AG09319 (cell line): ENCODE measurements around the gene DOCK4.

Experiments
- DNase-seq: peaks from one replicate; pipeline ENCODE4 v3.0.0-alpha.2; 2010; ENCODE audit warnings: low read depth; ENCODE audit errors: extremely low read depth
- TF ChIP-seq, protein P1 (sequence below): IDR thresholded peaks from 2 replicates; pipeline ENCODE4 v1.5.1; 2011; ENCODE audit warnings: low read depth, mild to moderate bottlenecking, inconsistent platforms, low read length, moderate library complexity

DOCK4 gene

DNA sequence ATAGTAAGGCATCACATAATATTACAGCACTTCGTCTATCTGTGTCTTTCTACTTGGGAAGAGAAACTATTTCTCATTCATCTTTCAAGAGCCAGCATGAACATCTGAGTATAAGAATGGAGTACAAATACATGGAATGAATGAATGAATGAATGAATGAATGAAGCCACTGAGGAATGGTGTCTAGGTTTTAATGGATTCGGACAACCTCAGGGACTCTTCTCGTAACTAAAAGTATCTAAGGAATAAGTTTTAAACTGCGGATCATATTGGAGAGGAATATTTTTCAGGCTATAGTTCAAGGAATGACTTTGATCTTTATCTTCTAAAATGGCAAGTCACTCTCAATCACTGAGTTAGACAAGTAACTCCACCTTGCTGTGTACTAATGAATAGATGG, 199.0 kb downstream of the DOCK4 start:
- TF ChIP-seq, protein P1, sequence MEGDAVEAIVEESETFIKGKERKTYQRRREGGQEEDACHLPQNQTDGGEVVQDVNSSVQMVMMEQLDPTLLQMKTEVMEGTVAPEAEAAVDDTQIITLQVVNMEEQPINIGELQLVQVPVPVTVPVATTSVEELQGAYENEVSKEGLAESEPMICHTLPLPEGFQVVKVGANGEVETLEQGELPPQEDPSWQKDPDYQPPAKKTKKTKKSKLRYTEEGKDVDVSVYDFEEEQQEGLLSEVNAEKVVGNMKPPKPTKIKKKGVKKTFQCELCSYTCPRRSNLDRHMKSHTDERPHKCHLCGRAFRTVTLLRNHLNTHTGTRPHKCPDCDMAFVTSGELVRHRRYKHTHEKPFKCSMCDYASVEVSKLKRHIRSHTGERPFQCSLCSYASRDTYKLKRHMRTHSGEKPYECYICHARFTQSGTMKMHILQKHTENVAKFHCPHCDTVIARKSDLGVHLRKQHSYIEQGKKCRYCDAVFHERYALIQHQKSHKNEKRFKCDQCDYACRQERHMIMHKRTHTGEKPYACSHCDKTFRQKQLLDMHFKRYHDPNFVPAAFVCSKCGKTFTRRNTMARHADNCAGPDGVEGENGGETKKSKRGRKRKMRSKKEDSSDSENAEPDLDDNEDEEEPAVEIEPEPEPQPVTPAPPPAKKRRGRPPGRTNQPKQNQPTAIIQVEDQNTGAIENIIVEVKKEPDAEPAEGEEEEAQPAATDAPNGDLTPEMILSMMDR, result no peak
- DNase-seq, result no peak

DNA sequence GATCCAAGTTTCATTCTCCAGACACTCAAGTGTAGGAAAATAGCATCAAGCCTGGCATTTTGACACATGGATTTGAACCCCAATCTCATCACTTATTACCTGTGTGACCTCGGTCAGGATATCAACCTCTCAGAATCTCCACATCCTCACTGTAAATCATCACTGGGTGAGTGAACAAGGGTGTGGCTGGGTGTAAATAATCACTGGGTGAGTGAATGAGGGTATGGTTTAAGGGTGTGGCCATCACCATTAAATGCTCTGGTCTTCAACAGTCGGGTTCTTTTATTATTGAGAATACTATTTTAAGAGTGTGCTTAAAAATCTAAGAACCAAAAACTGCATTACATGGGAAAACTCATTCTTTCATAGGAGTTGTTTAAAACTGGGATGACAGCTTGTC, 200.1 kb downstream of the DOCK4 start:
- TF ChIP-seq, protein P1, result no peak
- no peak for DNase-seq

DNA sequence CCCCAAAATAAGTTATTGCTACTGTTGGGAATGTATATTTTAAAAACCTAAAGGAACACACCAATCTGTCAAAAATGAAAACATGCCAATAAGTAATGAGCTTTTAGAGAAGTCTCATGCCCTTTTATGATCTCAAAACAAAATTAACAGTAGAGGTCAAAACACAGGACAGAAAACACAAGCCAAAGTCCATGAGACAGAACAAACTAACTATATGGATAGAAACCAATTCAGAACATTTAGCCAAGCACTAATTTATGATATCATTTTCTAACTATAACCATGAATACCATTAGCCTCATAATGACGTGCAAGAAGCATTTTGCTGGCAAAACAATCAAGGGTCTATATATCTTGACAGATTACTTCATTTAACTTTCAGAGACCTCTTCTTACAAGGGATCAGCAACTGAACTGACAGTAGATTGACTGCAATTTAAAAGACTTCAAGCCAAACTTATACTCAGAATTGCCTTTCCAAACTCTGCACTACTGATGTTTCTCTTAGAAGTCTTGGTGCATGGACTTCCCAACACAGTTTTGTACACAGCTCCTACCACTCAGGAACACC, 200.9 kb downstream of the DOCK4 start:
- DNase-seq, result no peak
- TF ChIP-seq, protein P1, result no peak

DNA sequence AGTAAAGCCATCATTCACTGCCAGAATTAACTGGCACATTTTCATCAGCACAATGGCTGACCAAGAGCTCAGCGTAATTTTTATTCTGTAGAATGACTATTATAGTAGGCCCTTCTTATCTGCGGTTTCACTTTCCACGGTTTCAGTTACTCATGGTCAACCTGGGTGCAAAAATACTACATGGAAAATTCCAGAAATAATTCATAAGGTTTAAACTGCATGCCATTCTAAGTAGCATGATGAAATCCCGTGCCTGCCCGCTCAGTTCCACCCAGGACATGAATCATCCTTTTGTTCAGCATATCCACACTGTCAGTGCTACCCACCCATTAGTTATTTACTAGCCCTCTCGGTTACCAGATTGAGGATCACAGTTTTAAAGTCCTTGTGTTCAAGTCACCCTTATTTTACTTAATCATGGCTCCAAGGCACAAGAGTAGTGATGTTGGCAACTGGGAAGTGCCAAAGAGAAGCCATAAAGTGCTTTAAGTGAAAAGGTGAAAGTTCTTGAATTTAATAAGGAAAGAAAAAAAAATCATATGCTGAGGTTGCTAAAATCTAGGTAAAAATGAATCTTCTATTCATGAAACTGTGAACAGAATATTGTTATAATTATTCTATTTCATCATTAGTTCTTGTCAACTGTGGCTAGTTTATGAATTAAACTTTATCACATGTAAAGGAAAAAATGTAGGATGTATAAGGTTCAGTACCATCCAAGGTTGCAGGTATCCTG, 204.9 kb downstream of the DOCK4 start:
- DNase-seq, result peak; percentile 12
- TF ChIP-seq, protein P1, result no peak

DNA sequence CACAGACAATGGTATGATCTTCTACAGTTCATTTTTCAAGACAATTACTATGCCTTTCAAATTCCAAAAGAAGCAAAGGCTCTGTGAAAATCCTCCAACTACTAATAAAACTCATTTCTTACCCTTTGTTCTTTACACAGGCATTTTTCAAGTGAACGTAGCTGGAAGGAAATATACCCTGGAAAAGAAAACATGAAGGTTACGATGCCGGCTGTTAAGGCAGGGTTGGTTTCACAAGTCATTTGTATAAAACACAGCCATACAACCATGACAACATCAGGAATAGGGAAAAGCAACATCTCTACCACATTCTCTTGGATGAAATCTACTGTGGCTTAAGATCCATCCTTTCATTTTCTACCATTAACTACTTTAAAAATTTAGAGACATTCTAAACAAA, 207.9 kb downstream of the DOCK4 start:
- TF ChIP-seq, protein P1, result no peak
- DNase-seq, result no peak

DNA sequence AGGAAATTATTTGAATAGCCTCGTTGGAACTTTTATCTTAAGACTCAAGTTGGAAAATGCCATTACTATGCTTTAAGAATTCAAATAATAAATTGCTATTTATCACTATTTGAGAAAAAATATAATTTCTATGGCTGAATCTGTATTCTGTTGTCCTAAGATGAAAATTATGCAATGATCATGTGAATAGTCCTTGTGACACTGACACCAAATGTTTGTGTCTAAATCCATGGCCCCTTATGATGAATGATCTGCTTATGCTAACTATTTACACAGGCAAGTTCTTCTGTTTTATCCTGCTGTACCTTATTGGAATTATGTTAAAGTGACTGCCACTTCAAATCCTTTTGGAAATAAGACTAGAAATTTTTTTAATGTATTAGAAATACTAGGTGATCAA, 208.7 kb downstream of the DOCK4 start:
- TF ChIP-seq, protein P1, result no peak
- no peak for DNase-seq

DNA sequence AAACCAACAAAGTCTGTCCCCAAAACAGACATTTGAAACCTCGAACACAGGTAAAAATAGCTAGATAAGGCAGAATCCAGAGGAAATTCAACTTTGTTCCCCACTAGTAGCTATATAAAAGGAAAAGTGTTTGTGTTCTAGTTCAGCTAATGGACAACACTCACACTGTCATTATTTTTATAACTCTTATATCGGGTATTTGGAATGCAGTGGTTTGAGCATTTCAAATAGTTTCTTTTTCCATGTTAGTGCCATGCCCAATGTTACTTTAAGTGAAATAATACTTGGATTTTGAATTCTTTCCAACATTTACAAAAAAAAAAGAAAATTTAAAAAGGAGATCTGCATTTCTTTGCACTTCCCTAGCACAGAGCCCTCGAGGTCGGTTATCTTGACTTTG, 213.6 kb downstream of the DOCK4 start:
- TF ChIP-seq, protein P1, result no peak
- no peak for DNase-seq
